DMS53 (cell line): ENCODE results near the gene FNDC3B.

ENCODE experiments used
- DNase-seq: peaks from one replicate; lab custom pipeline; 2025; lab: John Stamatoyannopoulos, UW

Gene FNDC3B

DNA sequence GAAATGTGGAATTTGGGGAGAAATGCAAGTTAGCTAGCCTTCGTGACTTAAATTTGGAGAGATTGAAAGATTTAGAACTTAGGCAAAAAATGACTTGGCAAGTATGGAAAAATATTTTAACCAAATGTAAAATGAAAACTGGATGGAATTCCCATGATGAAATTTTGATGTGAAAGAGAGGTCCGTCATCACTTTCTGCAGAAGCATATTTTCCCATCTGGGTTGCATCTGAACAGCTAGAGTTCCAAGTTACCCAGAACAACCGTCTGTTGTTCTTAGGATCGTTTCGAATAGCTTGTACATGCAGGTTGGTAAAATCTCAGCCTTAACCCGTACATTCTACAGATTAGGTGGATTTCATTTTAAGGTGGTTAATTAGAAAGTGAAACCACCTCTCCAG, 272.6 kb downstream of the FNDC3B start:
- no peak for DNase-seq

DNA sequence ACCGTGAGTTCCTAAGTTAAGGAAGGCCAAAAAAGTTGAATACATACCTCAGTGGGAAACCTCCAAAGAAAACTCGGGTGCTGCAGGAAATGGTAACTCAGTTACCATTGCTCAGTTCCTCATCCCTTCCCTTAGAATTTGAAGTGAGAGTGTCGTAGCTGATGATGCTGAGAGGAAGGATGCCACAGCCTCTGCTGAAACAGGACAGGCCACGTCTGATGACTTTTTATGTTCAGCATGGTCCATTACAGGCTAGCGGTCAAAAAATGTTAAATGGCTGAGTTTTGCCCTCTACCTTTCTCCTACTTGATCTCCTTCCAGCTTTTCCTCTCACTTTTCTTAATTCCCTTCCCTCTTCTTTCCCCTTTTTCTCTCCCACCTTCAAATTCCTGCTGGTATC, 273.3 kb downstream of the FNDC3B start:
- DNase-seq: no peak

DNA sequence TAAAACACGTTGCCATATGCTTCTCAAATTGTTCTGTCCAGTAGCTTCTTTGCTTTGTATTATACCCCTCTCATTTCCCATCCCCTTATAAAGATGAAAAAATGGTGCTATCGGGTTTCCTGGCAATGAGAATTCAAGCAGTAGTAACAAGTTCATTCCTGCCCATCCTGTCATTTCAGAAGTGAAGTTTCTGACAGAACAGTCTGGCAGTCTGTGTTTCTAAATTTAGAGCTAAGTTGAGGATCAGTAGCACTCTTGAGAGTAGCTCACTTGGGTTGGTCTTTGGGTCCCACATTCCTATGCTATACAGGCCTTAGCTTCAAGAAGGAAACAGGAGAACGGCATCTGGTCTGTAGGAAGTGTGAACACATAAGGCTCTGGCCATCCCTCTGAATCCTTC, 274.3 kb downstream of the FNDC3B start:
- no peak for DNase-seq

DNA sequence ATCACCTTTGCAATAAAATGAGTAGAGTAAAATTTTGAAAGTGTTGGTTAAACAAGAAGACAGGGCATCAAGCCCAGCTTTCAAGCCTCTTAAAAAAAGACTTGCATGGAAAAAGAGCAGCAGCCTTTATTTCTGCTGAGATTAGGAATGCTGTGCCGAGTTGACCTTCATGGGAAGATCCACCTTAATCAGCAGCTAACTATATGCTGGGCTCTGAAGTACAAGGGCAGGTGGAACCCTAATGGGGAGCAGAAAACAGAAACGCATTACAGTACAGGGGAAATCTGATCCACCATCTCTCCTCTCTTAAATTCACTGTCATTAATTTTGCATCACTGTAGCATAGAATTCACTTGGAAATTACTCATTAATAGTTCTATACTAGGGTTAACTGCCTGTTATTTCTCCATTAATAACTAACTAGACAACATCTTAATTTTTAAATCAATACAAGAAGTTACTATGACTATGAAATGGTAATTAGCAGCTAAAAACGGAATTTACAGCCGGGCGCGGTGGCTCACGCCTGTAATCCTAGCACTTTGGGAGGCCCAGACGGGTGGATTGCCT, 275.3 kb downstream of the FNDC3B start:
- DNase-seq: no peak

DNA sequence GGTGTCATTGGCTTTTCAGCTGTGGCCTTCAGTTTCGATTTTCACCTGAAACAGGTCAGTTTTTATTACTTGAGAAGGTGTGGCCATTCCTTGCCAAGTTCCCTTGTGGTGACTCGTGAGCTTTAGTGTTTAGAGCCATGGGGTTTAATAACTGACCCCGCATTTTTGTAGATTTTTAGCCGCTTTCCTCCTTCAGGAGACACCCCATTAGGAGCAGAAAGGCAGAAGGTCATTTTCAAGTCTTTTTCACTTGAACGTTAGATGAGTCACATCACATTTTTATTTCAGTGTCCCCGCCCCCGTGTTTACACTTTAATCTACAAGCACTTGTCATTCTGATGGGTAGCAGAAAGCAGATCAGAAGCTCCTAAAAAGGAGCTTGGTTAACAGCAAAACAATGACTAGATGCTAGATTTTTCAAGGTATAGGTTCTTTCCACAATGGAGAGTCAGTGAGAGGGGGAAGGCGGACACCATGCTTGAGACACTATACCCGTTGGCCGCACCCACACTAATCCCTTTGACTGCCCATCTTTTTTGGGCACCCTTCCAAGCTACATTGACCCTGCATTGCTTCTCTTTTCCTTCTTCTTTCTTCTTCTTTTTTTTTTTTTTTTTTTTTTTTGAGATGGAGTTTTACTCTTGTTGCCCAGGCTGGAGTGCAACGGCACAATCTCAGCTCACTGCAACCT, 276.2 kb downstream of the FNDC3B start:
- peak; percentile 65 for DNase-seq

DNA sequence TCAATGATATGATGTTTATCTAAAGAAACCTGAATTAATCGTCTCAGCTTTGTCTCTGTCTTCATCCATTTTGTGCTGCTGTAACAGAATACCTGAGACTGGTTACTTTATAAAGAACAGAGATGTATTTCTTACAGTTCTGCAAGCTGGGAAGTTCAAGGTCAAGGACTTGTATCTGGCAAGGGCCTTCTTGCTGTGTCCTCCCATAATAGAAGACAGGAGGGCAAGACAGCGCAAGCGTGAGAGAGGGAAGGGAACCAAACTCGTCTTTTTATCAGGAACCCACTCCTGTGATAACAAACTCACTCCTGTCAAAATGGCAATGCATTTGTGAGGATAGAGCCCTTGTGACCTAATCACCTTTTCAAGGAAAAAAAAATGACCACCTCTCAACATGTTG, 277.4 kb downstream of the FNDC3B start:
- no peak for DNase-seq

DNA sequence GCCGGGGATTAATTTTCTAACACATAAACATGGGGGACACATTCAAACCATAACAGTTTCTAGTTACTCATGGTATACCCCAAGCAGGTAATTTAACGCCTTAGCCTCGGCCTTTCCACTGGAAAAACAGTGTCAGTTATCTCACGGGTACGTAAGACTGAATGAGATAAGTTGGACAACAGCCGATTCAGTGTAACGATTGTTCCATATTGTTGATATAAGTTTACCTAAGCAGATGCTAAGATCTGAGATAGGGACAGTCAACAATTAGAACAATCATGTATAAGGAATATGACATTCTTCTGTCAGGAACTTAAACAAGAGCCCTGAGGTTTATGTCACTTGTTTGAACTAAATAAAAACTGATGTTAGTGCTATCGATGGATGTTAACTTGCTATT, 278.1 kb downstream of the FNDC3B start:
- no peak for DNase-seq

DNA sequence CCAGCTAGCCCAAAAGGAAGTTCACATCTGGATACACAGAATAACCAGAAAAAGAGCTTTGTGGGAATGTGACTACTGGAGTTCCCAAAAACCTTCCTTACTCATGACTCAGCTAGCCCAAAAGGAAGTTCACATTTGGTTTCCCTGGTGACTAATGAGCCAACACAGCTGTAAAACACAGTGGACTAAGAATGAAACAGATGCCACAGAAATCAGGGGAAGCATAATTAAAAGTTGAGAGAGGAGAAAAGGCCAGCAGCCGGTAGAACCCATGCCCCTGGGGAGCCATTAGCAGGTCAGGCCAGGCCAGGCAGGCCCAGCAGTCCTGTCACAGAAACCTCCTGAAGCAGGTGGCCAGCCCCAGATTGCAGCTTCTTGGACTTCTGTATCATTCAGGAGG, 278.6 kb downstream of the FNDC3B start:
- no peak for DNase-seq

DNA sequence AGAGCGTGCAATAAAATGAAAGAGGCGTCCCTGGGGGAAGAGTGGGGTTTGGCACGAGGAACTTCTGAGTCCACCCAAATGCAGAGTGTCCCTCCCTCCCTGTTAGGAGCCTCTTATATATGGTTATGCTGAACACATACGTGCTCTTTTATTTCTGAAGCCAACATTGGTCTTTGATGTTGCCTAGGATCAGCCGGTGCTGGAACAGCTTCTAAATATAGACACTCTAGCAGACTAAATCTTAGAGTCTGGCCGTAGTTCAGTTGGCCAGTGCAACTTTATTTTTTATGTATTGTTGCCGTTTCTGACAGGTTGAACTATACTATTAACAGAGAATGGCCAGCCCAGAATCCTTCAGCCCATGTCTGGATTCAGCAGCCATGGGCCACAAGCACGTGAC, 280.2 kb downstream of the FNDC3B start:
- DNase-seq: no peak

DNA sequence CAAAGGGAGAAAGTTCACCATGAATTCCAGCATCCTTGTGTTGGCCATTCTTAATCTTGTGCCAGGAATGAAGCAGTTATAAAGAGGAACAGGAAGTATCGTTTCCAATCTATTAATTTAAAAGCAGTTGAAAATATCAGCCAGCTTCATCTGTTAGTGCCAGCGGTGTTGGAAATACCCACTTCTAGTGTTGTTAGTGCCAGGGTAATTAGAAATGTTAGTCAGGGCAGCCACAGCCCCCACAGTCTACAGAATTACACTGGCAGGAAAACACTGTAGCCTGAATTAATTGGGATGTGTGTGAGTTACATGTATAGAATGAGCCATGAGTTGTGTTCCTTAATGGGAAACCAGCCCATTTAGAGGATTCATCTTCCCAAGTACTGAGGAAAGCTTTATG, 281.1 kb downstream of the FNDC3B start:
- no peak for DNase-seq

DNA sequence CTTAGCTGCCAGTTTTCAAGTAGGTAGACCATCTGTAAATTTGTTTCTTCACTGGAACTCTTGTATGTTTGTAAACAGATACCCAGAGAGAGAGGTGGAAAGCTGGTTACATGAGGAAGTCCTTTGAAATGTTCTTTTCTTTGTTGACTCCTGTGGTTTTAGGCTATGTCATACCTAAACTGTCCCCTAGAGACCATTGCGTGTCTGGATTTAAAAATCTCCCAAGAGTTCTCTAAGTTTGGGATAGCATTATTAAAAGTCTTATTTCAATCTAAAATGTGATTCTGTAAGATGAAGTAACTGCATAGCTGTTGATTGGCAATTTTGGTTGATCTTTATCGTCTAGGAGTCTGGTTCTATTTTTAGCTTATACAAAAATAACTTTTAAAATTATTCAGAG, 281.7 kb downstream of the FNDC3B start:
- peak; percentile 17 for DNase-seq

DNA sequence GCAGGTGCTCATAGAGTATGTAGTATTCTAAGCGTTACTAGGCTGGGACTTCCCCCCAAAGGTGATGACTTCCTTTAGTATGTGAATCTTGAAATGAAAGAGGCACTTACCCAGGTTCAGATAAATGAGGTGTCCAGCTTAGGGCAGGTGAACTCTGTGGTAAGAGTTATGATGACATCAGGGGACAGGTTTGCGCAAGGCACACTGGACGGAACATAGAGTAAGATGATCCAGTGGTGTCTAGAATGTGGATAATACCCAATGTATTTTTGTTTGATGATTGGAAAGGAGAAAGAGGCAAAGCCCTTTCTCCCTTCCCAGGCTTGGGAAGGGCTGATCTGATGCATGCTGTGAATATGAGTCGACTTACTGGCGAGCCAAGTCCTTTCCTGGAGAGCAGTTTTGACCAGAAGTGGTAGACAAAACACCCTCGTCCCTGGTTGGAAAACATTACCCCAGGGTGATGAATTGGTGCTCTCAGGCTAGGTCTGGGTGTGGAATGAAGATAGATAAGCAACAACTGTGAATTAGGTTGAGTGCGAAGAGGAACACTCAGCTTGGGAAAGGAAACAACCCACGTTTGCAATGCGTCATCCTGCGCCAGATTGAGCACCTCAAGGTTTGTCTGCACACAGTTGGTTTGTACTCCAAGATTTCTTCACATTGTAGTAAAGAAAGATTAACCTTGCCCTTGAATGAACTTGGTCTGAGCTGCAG, 284.7 kb downstream of the FNDC3B start:
- no peak for DNase-seq

DNA sequence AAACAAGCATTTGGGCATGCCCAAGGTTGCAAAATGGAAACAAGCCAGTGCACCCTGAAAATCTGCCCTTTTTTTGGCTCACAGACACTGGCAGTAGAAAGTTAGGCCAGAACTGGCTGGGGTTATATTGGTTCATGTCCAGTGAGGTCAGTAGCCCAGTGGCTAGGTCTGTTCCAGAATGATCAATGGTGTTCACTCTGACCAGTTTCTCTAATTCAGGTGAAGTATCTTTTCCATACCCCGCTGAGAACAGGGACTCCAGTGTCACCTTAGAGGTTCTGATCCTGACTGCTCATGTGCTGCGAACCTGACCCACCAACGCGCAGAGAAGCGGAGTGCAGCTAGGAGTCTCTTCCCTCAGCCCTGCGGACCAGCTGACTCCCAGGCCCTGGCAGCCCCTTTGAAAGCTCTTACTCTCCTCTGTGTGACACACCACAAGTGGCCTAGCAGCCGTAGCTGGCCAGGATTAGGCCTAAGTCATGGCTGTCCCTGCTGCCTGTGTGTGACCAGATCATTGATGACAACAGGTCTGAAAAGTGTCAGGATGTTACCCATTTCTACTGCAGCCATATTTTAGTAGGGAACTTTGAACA, 285.3 kb downstream of the FNDC3B start:
- no peak for DNase-seq

DNA sequence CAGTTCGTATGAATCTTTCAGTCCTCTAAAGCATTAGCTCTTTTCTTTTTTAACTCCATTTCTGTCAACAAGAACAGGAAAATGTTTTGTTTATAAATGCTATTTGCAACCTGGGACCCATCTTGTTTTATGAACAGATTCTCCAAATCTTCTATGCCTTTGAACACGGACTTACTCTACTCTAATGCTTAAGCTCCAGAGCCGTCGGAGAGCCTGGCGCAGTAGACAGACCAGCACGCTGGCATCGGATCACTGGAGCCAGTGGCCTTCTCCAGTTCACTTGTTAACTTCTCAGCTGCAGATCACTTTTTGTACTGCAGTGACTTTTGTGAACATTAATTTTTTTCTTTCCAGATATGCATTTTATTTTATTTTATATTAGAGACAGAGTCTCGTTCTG, 286.1 kb downstream of the FNDC3B start:
- no peak for DNase-seq

DNA sequence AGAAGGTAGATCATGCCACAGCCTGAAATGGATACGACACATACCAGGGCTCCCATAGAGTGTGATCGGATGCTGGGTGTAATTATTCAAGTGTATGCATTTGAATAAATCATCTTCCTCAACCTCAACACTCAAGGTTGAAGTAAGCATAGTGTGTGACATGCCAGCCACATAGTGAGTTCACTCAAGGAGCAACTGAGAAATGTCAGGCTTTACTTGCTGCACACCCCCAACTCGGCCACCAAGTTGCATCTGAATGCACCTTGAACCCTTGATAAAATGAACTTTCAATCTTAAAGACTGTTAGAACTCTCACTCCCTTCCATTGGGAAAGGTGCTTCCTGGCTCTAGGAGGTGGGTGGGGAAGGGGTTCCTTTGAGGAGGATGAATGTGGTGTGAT, 287.6 kb downstream of the FNDC3B start:
- DNase-seq: no peak

DNA sequence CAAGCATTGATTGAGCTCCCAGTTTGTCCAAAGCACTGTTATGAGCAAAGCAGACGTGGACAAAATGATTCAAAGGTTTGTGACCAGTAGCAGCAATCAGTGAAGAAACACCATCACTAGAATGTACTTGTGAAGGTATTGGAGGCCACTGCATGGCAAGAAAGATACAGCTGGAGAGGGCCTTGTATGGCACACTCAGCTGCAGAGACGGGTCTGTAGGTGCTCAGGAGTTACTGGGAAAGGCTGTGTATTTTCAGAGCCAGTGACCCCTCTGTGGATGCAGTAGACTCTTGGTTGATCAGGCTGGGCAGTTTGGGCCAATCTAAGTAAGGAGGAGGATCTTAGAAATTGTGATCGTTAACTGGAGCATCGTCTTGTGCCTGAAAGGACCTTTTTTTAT, 288.9 kb downstream of the FNDC3B start:
- DNase-seq: no peak

DNA sequence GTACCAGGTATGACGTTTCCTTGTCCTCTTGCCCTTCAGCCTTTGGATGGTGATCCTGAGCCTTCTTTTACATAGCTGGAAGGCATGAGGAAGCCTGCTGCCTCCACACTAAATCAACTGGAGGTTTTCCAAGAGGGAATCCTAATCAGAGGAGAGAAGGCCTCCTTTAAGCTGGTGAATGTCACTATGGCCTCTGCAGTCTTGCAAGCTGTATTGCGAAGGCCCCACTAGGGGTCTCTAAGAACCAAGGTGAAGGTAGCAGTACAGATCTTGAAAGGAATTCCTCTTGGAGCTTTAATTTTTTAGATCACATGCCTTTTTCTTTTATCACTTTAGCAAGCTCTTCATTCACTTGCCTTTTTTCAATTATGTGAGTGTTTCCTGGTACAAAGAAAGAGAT, 289.7 kb downstream of the FNDC3B start:
- no peak for DNase-seq

DNA sequence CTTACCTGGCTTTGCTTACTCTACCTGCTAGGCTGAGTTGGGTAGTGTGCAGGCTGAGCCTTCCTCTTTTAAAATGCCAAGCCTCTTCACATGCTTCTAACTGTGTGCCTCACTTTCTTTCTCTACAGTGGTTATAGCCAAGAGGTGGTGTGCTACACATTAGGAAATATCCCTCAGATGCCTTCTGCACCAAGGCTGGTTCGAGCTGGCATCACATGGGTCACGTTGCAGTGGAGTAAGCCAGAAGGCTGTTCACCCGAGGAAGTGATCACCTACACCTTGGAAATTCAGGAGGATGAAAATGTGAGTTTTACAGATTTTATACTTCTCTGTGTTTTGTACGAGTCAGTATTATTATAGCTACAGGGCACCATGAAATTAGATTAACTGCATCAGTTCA, 291.0 kb downstream of the FNDC3B start:
- DNase-seq: no peak

DNA sequence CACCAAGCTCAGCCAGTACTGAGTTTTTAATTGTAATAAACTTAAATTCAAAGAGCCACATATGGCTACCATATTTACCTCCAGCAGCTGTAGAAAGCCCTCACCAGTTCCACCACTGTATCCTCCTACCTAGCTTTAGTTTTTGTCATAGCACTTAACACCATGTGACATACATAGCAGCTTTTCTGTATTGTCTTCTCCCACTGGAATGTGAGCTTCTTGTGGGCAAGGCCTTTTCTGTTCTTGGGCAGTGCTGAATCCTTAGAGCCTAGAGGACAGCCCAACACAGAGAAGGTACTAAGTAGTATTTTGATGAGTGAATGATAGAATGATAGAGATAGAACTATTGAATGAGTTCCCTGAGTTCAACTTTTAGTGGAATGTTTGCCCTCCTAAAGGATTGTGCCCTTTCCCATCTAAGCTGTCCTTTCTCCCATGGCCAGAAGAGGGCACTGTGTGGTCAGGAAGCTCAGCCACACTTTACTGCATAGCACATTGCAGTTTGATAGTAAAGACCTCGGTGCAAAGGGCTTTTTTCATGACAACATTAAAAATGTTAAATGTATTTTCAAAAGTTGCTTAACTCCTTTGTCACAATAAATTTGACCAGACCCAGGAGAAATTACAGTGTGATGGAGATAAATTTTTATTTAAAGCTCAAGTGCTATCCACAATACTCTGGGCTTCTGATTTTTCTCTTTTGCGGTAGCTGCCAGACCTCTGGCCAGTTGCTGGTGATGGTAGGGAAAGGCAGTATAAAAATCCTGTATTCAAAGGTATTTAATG, 293.1 kb downstream of the FNDC3B start:
- DNase-seq: peak; percentile 68

DNA sequence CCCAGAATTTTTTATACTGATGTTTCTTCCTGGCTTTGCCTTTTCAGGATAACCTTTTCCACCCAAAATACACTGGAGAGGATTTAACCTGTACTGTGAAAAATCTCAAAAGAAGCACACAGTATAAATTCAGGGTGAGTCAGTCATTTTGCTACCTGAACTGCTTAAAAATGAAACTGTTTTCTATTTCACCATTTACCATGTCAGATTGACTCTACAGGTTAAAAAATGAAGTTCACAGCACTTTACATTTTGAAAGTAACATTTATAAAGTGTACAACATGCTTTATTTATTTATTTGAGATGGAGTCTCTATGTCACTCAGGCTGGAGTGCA, 293.6 kb downstream of the FNDC3B start:
- no peak for DNase-seq

DNA sequence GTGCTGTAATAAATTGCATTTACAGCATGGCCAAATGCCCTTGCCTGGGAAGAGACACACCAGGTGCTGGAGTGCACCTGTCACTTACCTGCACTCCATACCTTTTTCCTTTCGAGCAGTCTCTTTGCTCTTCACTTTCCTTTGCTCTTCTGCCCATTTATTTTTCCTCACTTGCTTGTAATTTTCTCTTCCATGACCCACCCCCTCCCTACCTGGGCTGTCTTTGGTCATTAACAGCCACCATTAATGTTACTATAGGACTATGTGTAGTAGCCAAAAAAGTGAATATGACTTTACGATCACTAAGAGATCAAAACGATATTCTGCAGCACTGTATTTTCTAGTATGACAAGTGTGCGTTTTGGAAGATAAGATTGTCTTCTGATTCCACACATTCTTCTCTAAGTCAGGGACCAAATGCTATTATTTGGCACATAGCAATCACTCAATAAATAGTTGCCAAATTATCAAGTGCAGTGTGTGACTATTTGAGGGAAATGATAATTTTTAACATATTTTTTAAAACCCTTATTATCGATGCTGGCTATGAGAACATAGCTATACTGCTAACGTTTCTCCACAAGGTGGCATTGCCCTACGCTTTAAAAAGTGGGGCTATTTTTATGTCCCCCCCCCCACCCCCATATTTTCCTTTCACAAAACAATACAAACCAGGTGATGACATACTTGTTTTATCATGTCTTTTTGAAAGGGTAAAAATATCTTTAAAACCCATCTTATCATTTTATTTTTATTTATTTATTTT, 294.5 kb downstream of the FNDC3B start:
- DNase-seq: no peak

DNA sequence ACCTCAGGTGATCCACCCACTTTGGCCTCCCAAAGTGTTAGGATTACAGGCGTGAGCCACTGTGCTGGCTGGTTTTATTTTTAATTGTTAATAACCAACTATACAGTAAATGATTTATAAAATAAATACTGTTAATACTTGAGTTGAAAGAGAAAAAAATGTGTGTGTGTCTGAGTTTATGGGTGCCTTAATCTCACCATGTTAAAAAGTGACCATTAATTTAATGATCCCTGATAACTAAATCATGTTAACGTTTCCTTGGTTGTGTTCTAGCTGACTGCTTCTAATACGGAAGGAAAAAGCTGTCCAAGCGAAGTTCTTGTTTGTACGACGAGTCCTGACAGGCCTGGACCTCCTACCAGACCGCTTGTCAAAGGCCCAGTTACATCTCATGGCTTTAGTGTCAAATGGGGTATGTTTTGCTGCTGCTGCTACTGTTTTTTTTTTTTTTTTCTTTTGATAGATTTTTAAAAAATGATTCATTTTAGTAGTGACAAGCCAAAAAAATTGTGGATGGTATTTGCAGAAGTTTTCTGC, 295.4 kb downstream of the FNDC3B start:
- no peak for DNase-seq
